A549 (cell line): ENCODE measurements around the gene MRPS18A. TPM values are rescaled to one million over a fixed set of nuclear protein-coding genes. Genes with fewer than 3 reads are reported as not detected.

Experiments used
- ATAC-seq, 2 experiments: fragments of 200-7000 bp in 1 of 2; fragments of >200 bp in 1 of 2; cut with Nextera tagmentation in 1 of 2; cut with Tn5 transposase in 1 of 2; 3 replicates each; pipeline versions ENCODE4 v1.8.0 to v1.9.1; 2018 to 2020; ENCODE audit warnings: mild to moderate bottlenecking in 1 of 2, moderate library complexity in 1 of 2
- CTCF ChIA-PET: fragments of 300-600 bp; sonication (Branson Sonifier 250); formaldehyde crosslinking; extraction: SDS; loops from one replicate; lab custom pipeline; 2021; ENCODE audit warnings: antibody characterized with exemption, inconsistent platforms; lab: Yijun Ruan, JAX
- POLR2A ChIA-PET: fragments of 350-600 bp; formaldehyde crosslinking; extraction: SDS; loops from one replicate; lab custom pipeline; 2021; ENCODE audit warnings: antibody characterized with exemption, inconsistent platforms; lab: Yijun Ruan, JAX
- DNase-seq, 2 experiments: peaks; one replicate each; pipeline versions ENCODE4 v3.0.0 to v3.0.0-alpha.2; 2011 to 2016; ENCODE audit warnings: low read depth in 1 of 2, low spot score in 1 of 2
- FAIRE-seq: peaks from 2 replicates; lab custom pipeline; 2011; peaks lifted over from hg19 to GRCh38; lab: Jason Lieb, UNC
- H3K27ac ChIP-seq, 2 experiments: fragments of >200 bp; sonication (Bioruptor Twin); formaldehyde crosslinking; 3 replicates each; pipeline ENCODE4 v1.5.1; 2016 to 2017
- H3K4me1 ChIP-seq: fragments of >200 bp; sonication (Bioruptor Twin); formaldehyde crosslinking; 3 replicates; pipeline ENCODE4 v1.6.1; 2016
- H3K4me2 ChIP-seq: fragments of >200 bp; sonication (Bioruptor Twin); formaldehyde crosslinking; 3 replicates; pipeline ENCODE4 v1.6.1; 2016
- H3K4me3 ChIP-seq: fragments of >200 bp; sonication (Bioruptor Twin); formaldehyde crosslinking; 3 replicates; pipeline ENCODE4 v1.5.1; 2016
- H3K9me3 ChIP-seq: fragments of >200 bp; sonication (Bioruptor Twin); formaldehyde crosslinking; 3 replicates; pipeline ENCODE4 v1.6.1; 2016
- CBX2 ChIP-seq: fragments of 200-600 bp; sonication (generic); IDR thresholded peaks from 2 replicates; pipeline ENCODE4 v1.6.1; 2016; ENCODE audit warnings: low read depth, mild to moderate bottlenecking, borderline replicate concordance
- CEBPB ChIP-seq, 2 experiments: fragments of >200 bp in 1 of 2; sonication (Bioruptor Twin) in 1 of 2; formaldehyde crosslinking in 1 of 2; IDR thresholded peaks; 2 replicates each; pipeline ENCODE4 v1.6.1; 2012 to 2016
- CHD4 ChIP-seq: fragments of 200-600 bp; sonication (generic); IDR thresholded peaks from 2 replicates; pipeline ENCODE4 v1.6.1; 2016; ENCODE audit warnings: antibody characterized with exemption, mild to moderate bottlenecking, borderline replicate concordance
- E2F6 ChIP-seq: IDR thresholded peaks from 2 replicates; pipeline ENCODE4 v1.6.1; 2012; ENCODE audit warnings: low read depth, borderline replicate concordance
- EHF ChIP-seq: fragments of 250-450 bp; sonication (Bioruptor Pico); IDR thresholded peaks from 2 replicates; pipeline ENCODE4 v1.5.0; 2020; ENCODE audit warnings: mild to moderate bottlenecking
- EHMT2 ChIP-seq: fragments of 200-600 bp; sonication (generic); IDR thresholded peaks from 2 replicates; pipeline ENCODE4 v1.6.1; 2016; ENCODE audit warnings: antibody characterized with exemption, low read depth, mild to moderate bottlenecking, moderate library complexity
- EP300 ChIP-seq, 2 experiments: fragments of >200 bp; sonication (Bioruptor Twin); formaldehyde crosslinking; IDR thresholded peaks; 2 replicates in 1 of 2; 3 replicates in 1 of 2; pipeline ENCODE4 v1.6.1; 2016 to 2017
- ESRRA ChIP-seq: fragments of 150-350 bp; IDR thresholded peaks from 2 replicates; pipeline ENCODE4 v1.6.1; 2014; ENCODE audit warnings: mild to moderate bottlenecking, low read length, borderline replicate concordance
- GATA3 ChIP-seq: IDR thresholded peaks from 2 replicates; pipeline ENCODE4 v1.6.1; 2012; ENCODE audit warnings: borderline replicate concordance
- HEYL ChIP-seq: fragments of 250-450 bp; sonication (Bioruptor Pico); IDR thresholded peaks from 2 replicates; pipeline ENCODE4 v1.8.0; 2021; ENCODE audit warnings: mild to moderate bottlenecking, moderate library complexity
- MAFK ChIP-seq: fragments of 450-650 bp; IDR thresholded peaks from 2 replicates; pipeline ENCODE4 v1.6.1; 2014; ENCODE audit not compliant: partially characterized antibody
- MAZ ChIP-seq: fragments of 150-350 bp; IDR thresholded peaks from 2 replicates; pipeline ENCODE4 v1.6.1; 2014; ENCODE audit warnings: antibody characterized with exemption, low read depth, low read length, borderline replicate concordance
- NFE2L2 ChIP-seq: fragments of 150-350 bp; conservative IDR thresholded peaks from 2 replicates; pipeline ENCODE4 v1.6.1; 2014; ENCODE audit warnings: low read length
- SREBF2 ChIP-seq: fragments of 450-650 bp; IDR thresholded peaks from 2 replicates; pipeline ENCODE4 v1.6.1; 2014; ENCODE audit warnings: mild to moderate bottlenecking, moderate library complexity
- TP53 ChIP-seq: fragments of 250-450 bp; sonication (Bioruptor Pico); IDR thresholded peaks from 2 replicates; pipeline ENCODE4 v1.5.0; 2021; ENCODE audit warnings: mild to moderate bottlenecking, moderate library complexity
- ZC3H11A ChIP-seq: fragments of 450-650 bp; IDR thresholded peaks from 2 replicates; pipeline ENCODE4 v1.6.1; 2014; ENCODE audit warnings: antibody characterized with exemption, mild to moderate bottlenecking
- ZFP36 ChIP-seq: fragments of 450-650 bp; IDR thresholded peaks from 2 replicates; pipeline ENCODE4 v1.6.1; 2014; ENCODE audit warnings: borderline replicate concordance; ENCODE audit not compliant: partially characterized antibody
- ZNF302 ChIP-seq: fragments of 250-450 bp; sonication (Bioruptor Pico); IDR thresholded peaks from 2 replicates; pipeline ENCODE4 v1.9.0; 2021; ENCODE audit warnings: inconsistent platforms, mild to moderate bottlenecking, moderate library complexity
- WGBS: methylation state at CpG from one replicate; pipeline ENCODE4 v1.1.6; 2017; ENCODE audit errors: missing lambda C conversion rate; 5-methylcytosine and 5-hydroxymethylcytosine counted together
- polyA plus RNA-seq, 4 experiments: library from polyadenylated mRNA; depleted of rRNA in 3 of 4; stranded (reverse); fragments of >200 nt; fragmentation: RNase III in 1 of 4; extraction: RNeasy Plus Mini Kit Qiagen cat#74134 plus additional on column Dnase treatment in 1 of 4; gene quantifications; 2 replicates in 3 of 4; 3 replicates in 1 of 4; pipeline ENCODE4 v1.2.3, GENCODE V29; 2011 to 2017
- TF ChIP-seq, protein P1 (sequence below): IDR thresholded peaks from 2 replicates; pipeline ENCODE4 v1.6.1; 2012
- TF ChIP-seq, protein P2 (sequence below): fragments of >200 bp; sonication (Bioruptor Twin); formaldehyde crosslinking; IDR thresholded peaks from 3 replicates; pipeline ENCODE4 v1.5.1; 2016

Gene MRPS18A
- polyA plus RNA-seq, 2 of the 4 experiments (the other 2 are of a cell fraction): 38.0 to 44.2 TPM

- ChIA-PET CTCF (interaction anchor here (1.2 to 2.4 kb wide), 3 partner anchors 9 to 431 kb away, joined by 3 to 11 read pairs (median 4); no protein-coding TSS in a partner anchor), POLR2A (no interaction called here)
- 94% methylated on average over 3 of the region's 3 CpGs for WGBS
These were observed 40.0 kb downstream of the MRPS18A start for GRCh38 chr6:43647613-43648012.

DNA sequence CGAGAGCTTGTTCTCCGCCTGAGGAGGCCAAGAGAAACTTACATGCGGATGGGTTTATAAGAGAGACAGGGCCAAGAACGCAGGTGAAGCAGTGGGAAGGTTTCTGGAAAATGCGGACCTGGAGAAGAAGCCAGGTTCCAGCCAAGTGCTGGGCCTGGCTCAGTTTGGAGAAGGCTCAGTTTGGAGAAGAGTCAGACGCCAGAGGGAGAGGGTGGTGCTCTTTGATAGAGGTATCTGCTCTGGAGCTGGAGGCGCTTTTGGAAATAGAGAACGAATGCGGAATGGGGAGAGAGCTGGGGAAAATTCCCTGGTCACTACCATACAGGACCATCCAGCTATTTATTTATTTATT is 42.0 kb downstream of the MRPS18A start:
- no peak for DNase-seq
- peak; percentile 48 to 52; a peak in 5 of 6 replicates for ATAC-seq
- TF ChIP-seq CHD4 (no peak), ZFP36 (no peak), CEBPB (IDR thresholded peaks at IDR 0.05) (no peak), ZNF302 (no peak), NFE2L2 (no peak), ZC3H11A (no peak), GATA3 (no peak), MAZ (no peak), EP300 (IDR thresholded peaks at IDR 0.05) (no peak), EHF (CRISPR knock-in tag) (no peak), TP53 (CRISPR knock-in tag) (no peak), MAFK (no peak), SREBF2 (no peak), HEYL (CRISPR knock-in tag) (no peak)
- TF ChIP-seq, protein P1, sequence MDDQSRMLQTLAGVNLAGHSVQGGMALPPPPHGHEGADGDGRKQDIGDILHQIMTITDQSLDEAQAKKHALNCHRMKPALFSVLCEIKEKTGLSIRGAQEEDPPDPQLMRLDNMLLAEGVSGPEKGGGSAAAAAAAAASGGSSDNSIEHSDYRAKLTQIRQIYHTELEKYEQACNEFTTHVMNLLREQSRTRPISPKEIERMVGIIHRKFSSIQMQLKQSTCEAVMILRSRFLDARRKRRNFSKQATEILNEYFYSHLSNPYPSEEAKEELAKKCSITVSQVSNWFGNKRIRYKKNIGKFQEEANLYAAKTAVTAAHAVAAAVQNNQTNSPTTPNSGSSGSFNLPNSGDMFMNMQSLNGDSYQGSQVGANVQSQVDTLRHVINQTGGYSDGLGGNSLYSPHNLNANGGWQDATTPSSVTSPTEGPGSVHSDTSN: no peak
- TF ChIP-seq, protein P2, sequence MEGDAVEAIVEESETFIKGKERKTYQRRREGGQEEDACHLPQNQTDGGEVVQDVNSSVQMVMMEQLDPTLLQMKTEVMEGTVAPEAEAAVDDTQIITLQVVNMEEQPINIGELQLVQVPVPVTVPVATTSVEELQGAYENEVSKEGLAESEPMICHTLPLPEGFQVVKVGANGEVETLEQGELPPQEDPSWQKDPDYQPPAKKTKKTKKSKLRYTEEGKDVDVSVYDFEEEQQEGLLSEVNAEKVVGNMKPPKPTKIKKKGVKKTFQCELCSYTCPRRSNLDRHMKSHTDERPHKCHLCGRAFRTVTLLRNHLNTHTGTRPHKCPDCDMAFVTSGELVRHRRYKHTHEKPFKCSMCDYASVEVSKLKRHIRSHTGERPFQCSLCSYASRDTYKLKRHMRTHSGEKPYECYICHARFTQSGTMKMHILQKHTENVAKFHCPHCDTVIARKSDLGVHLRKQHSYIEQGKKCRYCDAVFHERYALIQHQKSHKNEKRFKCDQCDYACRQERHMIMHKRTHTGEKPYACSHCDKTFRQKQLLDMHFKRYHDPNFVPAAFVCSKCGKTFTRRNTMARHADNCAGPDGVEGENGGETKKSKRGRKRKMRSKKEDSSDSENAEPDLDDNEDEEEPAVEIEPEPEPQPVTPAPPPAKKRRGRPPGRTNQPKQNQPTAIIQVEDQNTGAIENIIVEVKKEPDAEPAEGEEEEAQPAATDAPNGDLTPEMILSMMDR: no peak
- peak overlapping the region; percentile 11 to 78; a peak in 4 of 6 replicates for H3K27ac ChIP-seq
- H3K4me3 ChIP-seq: peak overlapping the region; percentile 43
- ChIA-PET POLR2A (interaction anchor here (1.9 to 2.6 kb wide), 2 partner anchors 10 to 16 kb away, joined by 10 to 13 read pairs; partner anchors contain the start of genes GTPBP2 and MAD2L1BP), CTCF (interaction anchor here (1.2 to 5.1 kb wide), 3 partner anchors 11 to 26 kb away, joined by 3 to 24 read pairs (median 4); no protein-coding TSS in a partner anchor)
- H3K9me3 ChIP-seq: no peaks in the 10 kb centered on the region
- no peaks in the 10 kb centered on the region for H3K4me1 ChIP-seq
- no peak for FAIRE-seq
- 55% methylated on average over 9 of the region's 9 CpGs for WGBS
- peak overlapping the region; percentile 65 for H3K4me2 ChIP-seq

More at GRCh38 chr6:43647613-43648012, 40.0 kb downstream of the MRPS18A start:
- ATAC-seq (no peak), DNase-seq (no peak), FAIRE-seq (no peak)
- Histone ChIP-seq H3K4me3 (no peak overlapping the region), H3K27ac (no peak overlapping the region), H3K9me3 (no peaks in the 10 kb centered on the region), H3K4me1 (no peaks in the 10 kb centered on the region), H3K4me2 (no peak overlapping the region)
- TF ChIP-seq EHMT2: no peak

GRCh38 chr6:43644940-43645612 is 42.5 kb downstream of the MRPS18A start, which contains the start of gene RSPH9:
TSS of gene RSPH9 (plus strand) at chr6:43645036. CDS start at chr6:43645099, 63 bp downstream.
- H3K4me3 ChIP-seq: peak within 1 kb of the TSS; percentile 43
- WGBS: 53% methylated on average over 28 of the region's 52 CpGs
- peak within 1 kb of the TSS; percentile 11 to 78; a peak in 4 of 6 replicates for H3K27ac ChIP-seq
- ChIA-PET POLR2A (interaction anchor here (1.9 to 2.6 kb wide), 2 partner anchors 9 to 15 kb away, joined by 10 to 13 read pairs; partner anchors contain the start of genes GTPBP2 and MAD2L1BP), CTCF (interaction anchor here (1.2 to 5.1 kb wide), 3 partner anchors 12 to 25 kb away, joined by 3 to 24 read pairs (median 4); no protein-coding TSS in a partner anchor)
- peak; percentile 89 to 91 for ATAC-seq
- TF ChIP-seq CBX2: no peak
- no peak for TF ChIP-seq E2F6
- no peak for TF ChIP-seq ESRRA
- no peak for TF ChIP-seq NFE2L2
- FAIRE-seq: no peak
- no peaks in the 10 kb centered on the region for H3K4me1 ChIP-seq
- H3K9me3 ChIP-seq: no peaks in the 10 kb centered on the region
- peak in 1 of 2 experiments; percentile 66 for DNase-seq
- peak within 1 kb of the TSS; percentile 65 for H3K4me2 ChIP-seq
